GM18499 (cell line): ENCODE measurements around the gene REN.

Experiments used
- ATAC-seq: cut with Tn5 transposase; IDR thresholded peaks from one replicate; pipeline ENCODE4 v1.9.1; 2021; ENCODE audit warnings: moderate number of reproducible peaks; ENCODE audit not compliant: insufficient read depth, unreplicated experiment

The REN gene

GRCh38 chr1:204157962-204158361, 8.2 kb downstream of the REN start:
- ATAC-seq: no peak

GRCh38 chr1:204155881-204156280, 10.3 kb downstream of the REN start:
- ATAC-seq: no peak

GRCh38 chr1:204154568-204155255, 11.4 kb downstream of the REN start:
- ATAC-seq: no peak

- ATAC-seq: no peak
Observed at GRCh38 chr1:204153667-204154066, 12.5 kb downstream of the REN start.

- no peak for ATAC-seq
Observed at GRCh38 chr1:204152310-204153044, 13.7 kb downstream of the REN start.

GRCh38 chr1:204151552-204152309, 14.4 kb downstream of the REN start, which contains the start of gene ETNK2:
Gene ETNK2 (minus strand): TSS chr1:204152044. CDS start chr1:204151852, 192 bp downstream.
- ATAC-seq: no peak

- ATAC-seq: no peak
Observed at GRCh38 chr1:204150702-204151551, 15.2 kb downstream of the REN start.

- ATAC-seq: no peak
Observed at GRCh38 chr1:204149635-204150565, 16.2 kb downstream of the REN start.

GRCh38 chr1:204149107-204149506, 17.0 kb downstream of the REN start:
- ATAC-seq: no peak

- ATAC-seq: no peak
Observed at GRCh38 chr1:204147406-204148383, 18.4 kb downstream of the REN start.

GRCh38 chr1:204146965-204147364, 19.2 kb downstream of the REN start:
- ATAC-seq: no peak

GRCh38 chr1:204146309-204146708, 19.8 kb downstream of the REN start:
- ATAC-seq: no peak

- no peak for ATAC-seq
Observed at GRCh38 chr1:204145033-204145504, 21.1 kb downstream of the REN start.

- no peak for ATAC-seq
Observed at GRCh38 chr1:204143276-204144041, 22.7 kb downstream of the REN start.

- no peak for ATAC-seq
Observed at GRCh38 chr1:204142032-204142974, 23.8 kb downstream of the REN start.

- no peak for ATAC-seq
Observed at GRCh38 chr1:204141131-204141530, 25.0 kb downstream of the REN start.
